C4-2B (cell line): ENCODE data around the gene RPS6KB2.

Source experiments
- ZFX ChIP-seq: fragments of 450-650 bp; IDR thresholded peaks from 2 replicates; pipeline ENCODE4 v1.6.1; 2017
- TF ChIP-seq, protein P1 (sequence below): fragments of 450-650 bp; conservative IDR thresholded peaks from 2 replicates; pipeline ENCODE4 v1.5.1; 2017; ENCODE audit warnings: mild to moderate bottlenecking

DNA sequence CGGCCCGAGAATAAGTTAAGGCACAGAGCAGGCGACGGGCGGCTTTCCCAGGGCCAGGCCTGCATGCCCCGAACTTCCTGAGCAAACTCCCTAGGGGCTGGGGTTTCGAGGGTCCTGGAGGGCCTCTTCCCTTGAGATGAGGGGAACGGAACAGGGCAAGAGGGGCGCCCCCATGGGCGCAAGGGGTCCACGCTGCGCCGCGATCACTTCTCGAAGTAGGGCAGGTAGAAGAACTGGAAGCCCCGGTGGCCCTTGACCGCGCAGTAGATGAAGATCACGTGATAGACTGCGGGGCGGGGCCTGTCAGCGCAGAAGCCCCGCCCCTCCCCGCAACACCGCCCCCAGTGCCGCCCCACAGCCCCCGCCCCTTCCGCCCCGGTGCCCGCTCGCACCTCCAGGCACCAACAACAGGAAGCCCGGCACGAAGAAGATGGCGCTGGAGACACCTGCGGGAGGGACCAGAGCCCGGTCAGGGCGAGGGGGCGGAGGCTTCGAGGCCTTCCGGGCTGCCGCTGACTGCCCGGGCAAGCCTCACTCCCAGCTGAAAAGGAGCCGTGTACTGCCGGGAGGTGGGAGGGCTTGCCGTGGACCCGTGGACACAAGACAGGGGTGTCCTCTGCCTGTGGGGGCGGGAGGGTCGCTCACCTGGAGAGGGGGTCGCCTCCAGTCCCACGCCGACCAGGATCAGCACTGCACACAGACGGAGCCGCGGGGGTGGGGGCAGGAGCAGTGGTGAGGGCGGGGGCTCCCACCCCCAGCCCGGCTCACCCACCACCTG, 36.3 kb downstream of the RPS6KB2 start:
- TF ChIP-seq, protein P1, sequence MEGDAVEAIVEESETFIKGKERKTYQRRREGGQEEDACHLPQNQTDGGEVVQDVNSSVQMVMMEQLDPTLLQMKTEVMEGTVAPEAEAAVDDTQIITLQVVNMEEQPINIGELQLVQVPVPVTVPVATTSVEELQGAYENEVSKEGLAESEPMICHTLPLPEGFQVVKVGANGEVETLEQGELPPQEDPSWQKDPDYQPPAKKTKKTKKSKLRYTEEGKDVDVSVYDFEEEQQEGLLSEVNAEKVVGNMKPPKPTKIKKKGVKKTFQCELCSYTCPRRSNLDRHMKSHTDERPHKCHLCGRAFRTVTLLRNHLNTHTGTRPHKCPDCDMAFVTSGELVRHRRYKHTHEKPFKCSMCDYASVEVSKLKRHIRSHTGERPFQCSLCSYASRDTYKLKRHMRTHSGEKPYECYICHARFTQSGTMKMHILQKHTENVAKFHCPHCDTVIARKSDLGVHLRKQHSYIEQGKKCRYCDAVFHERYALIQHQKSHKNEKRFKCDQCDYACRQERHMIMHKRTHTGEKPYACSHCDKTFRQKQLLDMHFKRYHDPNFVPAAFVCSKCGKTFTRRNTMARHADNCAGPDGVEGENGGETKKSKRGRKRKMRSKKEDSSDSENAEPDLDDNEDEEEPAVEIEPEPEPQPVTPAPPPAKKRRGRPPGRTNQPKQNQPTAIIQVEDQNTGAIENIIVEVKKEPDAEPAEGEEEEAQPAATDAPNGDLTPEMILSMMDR, result no peak
- TF ChIP-seq ZFX, result 0 out of 2 replicates have a peak, but pooled peaks have one; percentile 40
